Embryonic facial prominence (tissue), 1 donor: Measurements from ENCODE around the gene GABPA.

Experiments used
- DNase-seq: peaks from one replicate; pipeline ENCODE4 v3.0.0-alpha.2; 2016; ENCODE audit errors: extremely low spot score

GABPA gene

DNA sequence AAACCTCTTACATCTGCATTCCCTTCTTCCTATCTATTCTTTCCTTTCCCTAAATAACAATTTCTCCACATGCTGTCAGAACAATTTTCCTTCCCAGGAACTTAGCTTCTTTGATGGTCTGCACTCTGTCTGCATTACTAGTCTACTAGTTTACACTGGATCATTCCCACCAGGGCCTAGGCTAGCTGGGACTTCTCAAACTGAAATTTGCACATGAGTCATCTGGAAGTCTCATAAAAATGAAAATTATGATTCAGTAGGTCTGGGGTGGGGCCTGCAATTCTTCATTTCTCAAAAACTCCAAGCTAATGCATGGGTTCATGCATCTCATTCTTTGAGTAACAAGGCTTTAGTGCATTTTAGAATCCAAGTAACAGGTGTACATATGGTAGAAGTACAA, 74.2 kb downstream of the GABPA start:
- no peak for DNase-seq

GRCh38 chr21:25811186-25811585, 76.4 kb downstream of the GABPA start:
- DNase-seq: no peak

- DNase-seq: no peak
These were observed 79.1 kb downstream of the GABPA start for GRCh38 chr21:25813917-25814316.

DNA sequence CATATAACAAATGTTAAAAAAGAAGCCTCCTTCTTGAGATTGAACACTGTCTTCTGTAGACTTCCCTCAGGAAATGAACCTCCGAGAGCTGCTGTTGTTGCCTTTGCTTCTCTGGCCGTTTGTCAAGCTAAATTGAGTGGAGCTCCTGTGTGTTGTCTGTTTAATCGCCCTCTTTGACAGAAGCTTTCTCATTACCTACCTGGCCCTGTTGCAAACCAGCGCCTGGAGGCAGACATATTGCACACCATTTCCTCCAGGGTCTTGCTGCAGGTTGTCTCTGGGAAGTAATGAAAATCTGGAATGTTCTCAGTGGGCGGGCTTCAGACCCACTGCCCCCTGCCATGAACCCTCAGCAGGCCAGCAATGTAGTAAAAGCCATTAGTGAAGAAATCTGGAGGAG, 83.3 kb downstream of the GABPA start:
- DNase-seq: no peak

DNA sequence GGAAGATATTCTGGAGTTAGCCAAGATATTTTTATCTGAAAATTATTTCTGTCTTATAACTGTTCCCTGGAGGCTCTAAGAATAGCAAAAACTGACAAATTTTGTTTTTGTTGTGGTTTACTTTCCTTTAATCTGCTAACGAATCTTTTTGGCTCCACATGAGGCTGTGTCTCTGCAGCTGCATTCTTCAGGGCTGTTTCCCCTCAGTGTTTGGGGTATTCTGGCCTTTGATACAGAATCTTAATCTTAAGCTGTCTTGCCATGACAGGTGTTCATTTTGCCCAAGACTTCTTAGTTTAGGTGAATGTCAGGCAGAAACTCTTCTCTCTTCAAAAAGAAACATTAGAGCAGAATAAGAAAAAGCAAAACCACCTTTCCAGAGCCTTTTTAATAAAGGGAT, 83.8 kb downstream of the GABPA start:
- DNase-seq: no peak
